ENCODE data around the gene TMEM204.
"Not testable (repeated sequence)": the region's sequence is repeated elsewhere in the genome, so short reads cannot be mapped to it uniquely, and the experiment has no call there.

The TMEM204 gene

DNA sequence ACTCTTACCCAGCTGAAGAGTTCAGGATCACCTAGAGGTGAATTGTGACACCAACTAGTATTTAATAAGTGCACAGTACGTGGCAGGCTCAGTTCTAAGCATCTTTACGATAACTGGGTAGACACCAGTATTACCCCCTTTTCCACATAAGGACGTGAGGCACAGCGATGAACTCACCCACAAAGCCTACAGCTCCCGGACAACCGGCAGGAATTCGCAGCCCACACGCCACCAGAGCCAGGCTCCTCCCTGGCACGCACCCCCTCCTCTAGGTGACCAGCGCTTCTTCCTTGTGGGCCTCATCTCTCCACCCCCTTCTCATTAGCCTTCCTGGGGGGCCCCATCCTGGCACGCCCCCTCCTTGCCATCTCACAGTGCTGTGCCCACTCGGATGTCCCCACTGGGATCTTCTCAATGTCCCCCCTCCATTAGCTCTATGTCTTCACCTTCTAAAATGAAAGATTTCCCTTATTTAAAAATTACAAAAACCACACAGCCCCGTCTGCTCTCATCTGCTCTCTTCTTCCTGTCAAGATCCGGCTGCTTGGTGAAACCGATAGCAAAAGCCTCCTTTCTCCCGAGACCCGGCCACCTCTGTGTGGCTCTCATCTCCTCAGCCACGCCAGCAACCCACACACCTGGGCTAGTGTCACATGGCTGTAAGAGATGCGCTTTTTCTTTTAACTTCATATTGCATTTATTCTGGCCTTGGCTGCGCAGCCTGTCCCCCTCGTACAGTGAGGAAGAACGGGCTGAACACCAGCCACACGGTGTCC lies 57.7 kb downstream of the TMEM204 start:
- Histone ChIP-seq H2AFZ (ENCODE audit: insufficient read depth, low read length, poor library complexity) (no peak overlapping the region), H2BK12ac (ENCODE audit: low read length) (no peak overlapping the region)

DNA sequence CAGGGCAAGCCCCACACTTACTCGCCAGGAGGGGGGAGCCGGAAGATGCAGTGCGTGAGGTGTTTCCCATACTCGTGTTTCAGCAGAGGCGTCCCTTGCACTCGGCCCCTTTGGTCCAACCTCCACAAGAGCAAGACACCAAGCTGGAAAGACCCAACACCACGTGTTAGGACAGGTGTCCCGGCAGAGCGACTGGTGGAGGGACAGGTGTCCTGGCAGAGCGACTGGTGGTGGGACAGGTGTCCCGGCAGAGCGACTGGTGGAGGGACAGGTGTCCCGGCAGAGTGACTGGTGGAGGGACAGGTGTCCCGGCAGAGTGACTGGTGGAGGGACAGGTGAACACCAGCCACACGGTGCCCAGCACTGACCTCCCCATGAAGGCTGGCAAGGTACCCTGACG lies 59.0 kb downstream of the TMEM204 start:
- H3K9me3 ChIP-seq (ENCODE audit: insufficient read depth, low read depth, low read length) = peaks cover 6% of the 10 kb centered on the region
- H3K9ac ChIP-seq (ENCODE audit: low read length) = no peak overlapping the region
- no peaks in the 10 kb centered on the region for H3K4me1 ChIP-seq (ENCODE audit: control insufficient read depth in 1 of 2, insufficient read depth in 2 of 2, low read length in 2 of 2)
- H3K79me2 ChIP-seq (ENCODE audit: control insufficient read depth, insufficient read depth, low read length, poor library complexity) = no peaks in the 10 kb centered on the region
- peaks cover 13 to 16% of the 10 kb centered on the region in 2 experiments for H3K36me3 ChIP-seq (ENCODE audit: control insufficient read depth in 1 of 2, insufficient read depth in 2 of 2, low read length in 2 of 2)
- H2AK5ac ChIP-seq (ENCODE audit: low read length) = no peak overlapping the region
- H4K91ac ChIP-seq (ENCODE audit: low read depth, low read length) = no peak overlapping the region
- no peak overlapping the region for H3K14ac ChIP-seq (ENCODE audit: low read length)
- no peak overlapping the region for H3K4me3 ChIP-seq (ENCODE audit: low read depth, low read length)
- no peak overlapping the region for H2BK12ac ChIP-seq (ENCODE audit: low read length)
- no peak overlapping the region for H3K23ac ChIP-seq (ENCODE audit: low read length)
- no peak for DNase-seq
- H2BK120ac ChIP-seq (ENCODE audit: insufficient read depth, low read length, poor library complexity) = no peak overlapping the region
- no CpG with 5 or more reads among the region's 16 CpGs for WGBS (ENCODE audit: extremely low coverage, insufficient coverage, insufficient read length)
- H2BK5ac ChIP-seq (ENCODE audit: low read depth, low read length, poor library complexity) = no peak overlapping the region
- no peak overlapping the region for H3K4me2 ChIP-seq (ENCODE audit: low read length)
- no peak overlapping the region for H3K18ac ChIP-seq (ENCODE audit: low read length)
- H3K27ac ChIP-seq (ENCODE audit: low read depth, low read length) = no peak overlapping the region
- no peak overlapping the region for H2AFZ ChIP-seq (ENCODE audit: insufficient read depth, low read length, poor library complexity)
- no peak overlapping the region for H3K4ac ChIP-seq (ENCODE audit: low read depth, low read length)
- no peak overlapping the region for H4K12ac ChIP-seq (ENCODE audit: low read depth, low read length)
- H4K8ac ChIP-seq (ENCODE audit: low read depth, low read length) = no peak overlapping the region
- no peaks in the 10 kb centered on the region for H3K27me3 ChIP-seq (ENCODE audit: insufficient read depth, low read length)
- H3K79me1 ChIP-seq (ENCODE audit: low read length) = no peaks in the 10 kb centered on the region

More for the DNA sequence above, 57.7 kb downstream of the TMEM204 start:
- H2BK120ac ChIP-seq (ENCODE audit: insufficient read depth, low read length, poor library complexity) = no peak overlapping the region
- H4K8ac ChIP-seq (ENCODE audit: low read depth, low read length) = no peak overlapping the region
- H3K14ac ChIP-seq (ENCODE audit: low read length) = no peak overlapping the region
- no peak overlapping the region for H4K12ac ChIP-seq (ENCODE audit: low read depth, low read length)
- H2BK5ac ChIP-seq (ENCODE audit: low read depth, low read length, poor library complexity) = no peak overlapping the region
- no peaks in the 10 kb centered on the region for H3K4me1 ChIP-seq (ENCODE audit: control insufficient read depth in 1 of 2, insufficient read depth in 2 of 2, low read length in 2 of 2)
- no peaks in the 10 kb centered on the region for H3K27me3 ChIP-seq (ENCODE audit: insufficient read depth, low read length)
- H3K4me2 ChIP-seq (ENCODE audit: low read length) = no peak overlapping the region
- H3K9me3 ChIP-seq (ENCODE audit: insufficient read depth, low read depth, low read length) = peaks cover 3% of the 10 kb centered on the region
- DNase-seq = no peak
- H2AK5ac ChIP-seq (ENCODE audit: low read length) = no peak overlapping the region
- whole genome bisulfite sequencing (ENCODE audit: extremely low coverage, insufficient coverage, insufficient read length) = no CpG with 5 or more reads among the region's 23 CpGs
- no peak overlapping the region for H4K91ac ChIP-seq (ENCODE audit: low read depth, low read length)
- peaks cover 10 to 23% of the 10 kb centered on the region in 2 experiments for H3K36me3 ChIP-seq (ENCODE audit: control insufficient read depth in 1 of 2, insufficient read depth in 2 of 2, low read length in 2 of 2)
- H3K27ac ChIP-seq (ENCODE audit: low read depth, low read length) = no peak overlapping the region
- no peak overlapping the region for H3K9ac ChIP-seq (ENCODE audit: low read length)
- H3K79me2 ChIP-seq (ENCODE audit: control insufficient read depth, insufficient read depth, low read length, poor library complexity) = no peaks in the 10 kb centered on the region
- no peak overlapping the region for H3K4me3 ChIP-seq (ENCODE audit: low read depth, low read length)
- H3K79me1 ChIP-seq (ENCODE audit: low read length) = no peaks in the 10 kb centered on the region
- no peak overlapping the region for H3K23ac ChIP-seq (ENCODE audit: low read length)
- no peak overlapping the region for H3K4ac ChIP-seq (ENCODE audit: low read depth, low read length)
- no peak overlapping the region for H3K18ac ChIP-seq (ENCODE audit: low read length)

DNA sequence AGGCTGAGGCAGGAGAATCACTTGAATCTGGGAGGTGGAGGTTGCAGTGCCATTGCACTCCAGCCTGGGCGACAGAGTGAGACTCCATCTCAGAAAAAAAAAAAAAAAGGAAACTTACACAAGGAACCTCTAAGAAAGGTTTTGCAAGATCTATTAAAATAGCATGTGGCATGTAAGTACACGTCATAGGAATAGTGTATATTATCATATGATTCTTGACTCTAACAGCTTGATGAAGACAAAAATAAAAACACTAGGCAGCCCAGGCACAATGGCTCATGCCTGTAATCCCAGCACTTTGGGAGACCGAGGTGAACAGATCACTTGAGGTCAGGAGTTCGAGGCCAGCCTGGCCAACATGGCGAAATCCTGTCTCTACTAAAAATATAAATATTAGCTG lies 62.0 kb downstream of the TMEM204 start:
- H3K23ac ChIP-seq (ENCODE audit: low read length); H3K9ac ChIP-seq (ENCODE audit: low read length); H2AK5ac ChIP-seq (ENCODE audit: low read length); H3K79me1 ChIP-seq (ENCODE audit: low read length); H3K4me1 ChIP-seq (ENCODE audit: control insufficient read depth in 1 of 2, insufficient read depth in 2 of 2, low read length in 2 of 2); H4K91ac ChIP-seq (ENCODE audit: low read depth, low read length); H2BK120ac ChIP-seq (ENCODE audit: insufficient read depth, low read length, poor library complexity); H3K9me3 ChIP-seq (ENCODE audit: insufficient read depth, low read depth, low read length); H3K4me2 ChIP-seq (ENCODE audit: low read length); H4K12ac ChIP-seq (ENCODE audit: low read depth, low read length); H4K8ac ChIP-seq (ENCODE audit: low read depth, low read length); H3K14ac ChIP-seq (ENCODE audit: low read length); H3K79me2 ChIP-seq (ENCODE audit: control insufficient read depth, insufficient read depth, low read length, poor library complexity); H3K4me3 ChIP-seq (ENCODE audit: low read depth, low read length); H3K4ac ChIP-seq (ENCODE audit: low read depth, low read length); H2BK12ac ChIP-seq (ENCODE audit: low read length); H2AFZ ChIP-seq (ENCODE audit: insufficient read depth, low read length, poor library complexity); H3K18ac ChIP-seq (ENCODE audit: low read length); H3K27me3 ChIP-seq (ENCODE audit: insufficient read depth, low read length); H2BK5ac ChIP-seq (ENCODE audit: low read depth, low read length, poor library complexity); H3K27ac ChIP-seq (ENCODE audit: low read depth, low read length); DNase-seq; H3K36me3 ChIP-seq (ENCODE audit: control insufficient read depth in 1 of 2, insufficient read depth in 2 of 2, low read length in 2 of 2): not testable (repeated sequence)
- WGBS (ENCODE audit: extremely low coverage, insufficient coverage, insufficient read length) = no CpG with 5 or more reads among the region's 5 CpGs

DNA sequence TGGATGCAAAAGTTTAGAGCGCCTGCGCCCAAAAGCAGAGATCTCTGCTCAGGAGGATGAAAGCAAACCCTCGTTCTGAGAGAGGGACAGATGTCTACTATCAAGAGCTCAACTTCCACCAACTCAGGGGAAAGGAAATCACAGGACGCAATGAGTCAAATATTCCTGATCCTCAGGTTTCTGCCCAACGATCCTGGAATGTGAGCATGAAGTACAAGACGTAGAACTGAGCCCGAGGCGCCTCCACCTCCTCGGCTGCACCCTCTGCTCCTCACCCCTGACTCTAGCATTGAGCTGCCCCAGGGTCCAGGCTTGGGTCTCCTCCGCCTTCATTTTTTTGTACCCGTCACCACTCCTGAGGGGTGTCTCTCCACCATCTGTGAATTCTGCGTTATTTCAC lies 63.0 kb downstream of the TMEM204 start:
- Histone ChIP-seq H2BK120ac (ENCODE audit: insufficient read depth, low read length, poor library complexity) (no peak overlapping the region), H3K27me3 (ENCODE audit: insufficient read depth, low read length) (no peaks in the 10 kb centered on the region), H3K4me3 (ENCODE audit: low read depth, low read length) (no peak overlapping the region), H4K12ac (ENCODE audit: low read depth, low read length) (no peak overlapping the region), H3K79me1 (ENCODE audit: low read length) (no peaks in the 10 kb centered on the region), H3K9ac (ENCODE audit: low read length) (no peak overlapping the region), H2BK12ac (ENCODE audit: low read length) (no peak overlapping the region), H4K8ac (ENCODE audit: low read depth, low read length) (no peak overlapping the region), H2BK5ac (ENCODE audit: low read depth, low read length, poor library complexity) (no peak overlapping the region), H3K23ac (ENCODE audit: low read length) (no peak overlapping the region), H3K9me3 (ENCODE audit: insufficient read depth, low read depth, low read length) (peaks cover 8% of the 10 kb centered on the region), H3K4me2 (ENCODE audit: low read length) (no peak overlapping the region), H4K91ac (ENCODE audit: low read depth, low read length) (no peak overlapping the region), H2AFZ (ENCODE audit: insufficient read depth, low read length, poor library complexity) (no peak overlapping the region), H3K4ac (ENCODE audit: low read depth, low read length) (no peak overlapping the region), H3K14ac (ENCODE audit: low read length) (no peak overlapping the region), H3K27ac (ENCODE audit: low read depth, low read length) (no peak overlapping the region), H3K36me3 (ENCODE audit: control insufficient read depth in 1 of 2, insufficient read depth in 2 of 2, low read length in 2 of 2) (peaks cover 6 to 7% of the 10 kb centered on the region in 2 experiments), H3K79me2 (ENCODE audit: control insufficient read depth, insufficient read depth, low read length, poor library complexity) (no peaks in the 10 kb centered on the region), H2AK5ac (ENCODE audit: low read length) (no peak overlapping the region), H3K18ac (ENCODE audit: low read length) (no peak overlapping the region), H3K4me1 (ENCODE audit: control insufficient read depth in 1 of 2, insufficient read depth in 2 of 2, low read length in 2 of 2) (no peaks in the 10 kb centered on the region)
- WGBS (ENCODE audit: extremely low coverage, insufficient coverage, insufficient read length) = no CpG with 5 or more reads among the region's 12 CpGs
- DNase-seq = peak; percentile 68 to 75

Data from trophoblast cell (in vitro differentiated cells and primary cell).